GM12874 (cell line): ENCODE results near the gene PON2.

ENCODE experiments used
- TF ChIP-seq, protein P1 (sequence below): IDR thresholded peaks from 2 replicates; pipeline ENCODE4 v1.5.1; 2011; ENCODE audit warnings: low read depth, mild to moderate bottlenecking, control low read depth, low read length, moderate library complexity; ENCODE audit not compliant: insufficient read depth

The PON2 gene

DNA sequence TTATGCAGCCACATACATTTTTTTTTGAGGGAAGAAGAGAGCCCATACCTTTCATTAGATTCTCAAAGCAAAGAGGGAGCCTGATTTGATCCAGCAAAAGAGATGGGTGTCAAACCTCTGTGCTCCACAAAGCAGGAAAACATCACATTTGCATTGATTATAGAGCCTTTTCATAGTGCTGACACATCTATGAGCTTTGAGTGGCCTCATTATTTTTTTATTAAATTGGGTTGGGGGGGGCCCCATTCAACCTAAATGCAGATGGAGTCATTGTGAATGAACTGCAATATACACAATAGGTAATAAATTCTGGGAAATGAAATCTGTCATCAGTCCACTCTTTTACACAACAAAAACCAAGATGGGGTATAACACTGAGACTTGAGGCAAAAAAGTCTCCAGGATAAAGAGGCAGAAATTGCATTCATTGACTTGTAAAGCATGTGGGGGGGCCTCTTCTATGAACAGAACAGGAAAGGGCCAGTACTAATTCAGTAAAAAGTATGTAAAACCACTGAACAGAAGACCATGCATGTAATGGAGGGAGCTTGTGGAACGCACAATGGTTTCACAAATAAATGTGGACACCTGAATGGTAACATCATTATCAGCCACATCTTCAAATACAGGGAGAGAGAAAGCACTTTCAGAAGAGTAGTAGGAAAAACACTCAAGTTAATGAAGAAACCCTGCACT lies 33.2 kb upstream of the PON2 start:
- TF ChIP-seq, protein P1, sequence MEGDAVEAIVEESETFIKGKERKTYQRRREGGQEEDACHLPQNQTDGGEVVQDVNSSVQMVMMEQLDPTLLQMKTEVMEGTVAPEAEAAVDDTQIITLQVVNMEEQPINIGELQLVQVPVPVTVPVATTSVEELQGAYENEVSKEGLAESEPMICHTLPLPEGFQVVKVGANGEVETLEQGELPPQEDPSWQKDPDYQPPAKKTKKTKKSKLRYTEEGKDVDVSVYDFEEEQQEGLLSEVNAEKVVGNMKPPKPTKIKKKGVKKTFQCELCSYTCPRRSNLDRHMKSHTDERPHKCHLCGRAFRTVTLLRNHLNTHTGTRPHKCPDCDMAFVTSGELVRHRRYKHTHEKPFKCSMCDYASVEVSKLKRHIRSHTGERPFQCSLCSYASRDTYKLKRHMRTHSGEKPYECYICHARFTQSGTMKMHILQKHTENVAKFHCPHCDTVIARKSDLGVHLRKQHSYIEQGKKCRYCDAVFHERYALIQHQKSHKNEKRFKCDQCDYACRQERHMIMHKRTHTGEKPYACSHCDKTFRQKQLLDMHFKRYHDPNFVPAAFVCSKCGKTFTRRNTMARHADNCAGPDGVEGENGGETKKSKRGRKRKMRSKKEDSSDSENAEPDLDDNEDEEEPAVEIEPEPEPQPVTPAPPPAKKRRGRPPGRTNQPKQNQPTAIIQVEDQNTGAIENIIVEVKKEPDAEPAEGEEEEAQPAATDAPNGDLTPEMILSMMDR, result no peak

DNA sequence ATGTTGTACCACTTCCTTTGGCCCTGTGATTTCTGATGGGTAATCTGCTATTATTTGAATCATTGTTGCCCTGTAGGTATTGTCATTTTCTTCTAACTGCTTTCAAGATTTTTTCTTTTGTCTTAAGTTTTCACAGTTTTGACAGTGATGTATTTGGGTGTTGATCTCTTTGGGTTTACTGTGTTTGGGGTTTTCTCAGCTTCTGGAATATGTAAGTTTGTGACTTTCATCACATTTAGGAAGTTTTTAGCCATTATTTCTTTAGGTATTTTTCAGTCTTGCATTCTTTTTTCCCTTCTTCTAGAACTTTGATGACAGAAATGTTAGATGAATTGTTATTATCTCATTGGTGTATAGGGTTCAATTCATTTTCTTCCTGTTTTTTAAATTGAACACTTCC lies 23.1 kb upstream of the PON2 start:
- TF ChIP-seq, protein P1, result no peak

GRCh38 chr7:95454438-95455045 lies 19.7 kb upstream of the PON2 start:
- TF ChIP-seq, protein P1, result no peak

DNA sequence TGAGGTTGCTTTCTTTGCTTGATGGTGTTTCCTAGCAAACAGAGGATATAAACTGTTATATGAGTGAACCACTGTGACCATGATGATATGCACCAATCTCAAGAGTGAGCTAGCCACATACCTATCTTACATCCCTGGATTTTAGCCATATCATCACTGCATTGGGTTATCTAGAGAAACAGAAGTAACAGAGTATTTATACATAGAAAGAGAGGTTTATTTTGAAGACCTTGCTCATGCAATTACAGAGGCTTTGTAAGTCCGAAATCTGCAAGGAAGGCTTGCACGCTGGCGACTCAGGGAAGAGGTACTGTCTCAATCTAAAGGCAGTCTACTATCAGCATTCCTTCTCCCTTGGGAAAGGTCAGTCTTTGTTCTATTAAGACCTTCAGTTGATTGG lies 11.8 kb upstream of the PON2 start:
- TF ChIP-seq, protein P1, result no peak

DNA sequence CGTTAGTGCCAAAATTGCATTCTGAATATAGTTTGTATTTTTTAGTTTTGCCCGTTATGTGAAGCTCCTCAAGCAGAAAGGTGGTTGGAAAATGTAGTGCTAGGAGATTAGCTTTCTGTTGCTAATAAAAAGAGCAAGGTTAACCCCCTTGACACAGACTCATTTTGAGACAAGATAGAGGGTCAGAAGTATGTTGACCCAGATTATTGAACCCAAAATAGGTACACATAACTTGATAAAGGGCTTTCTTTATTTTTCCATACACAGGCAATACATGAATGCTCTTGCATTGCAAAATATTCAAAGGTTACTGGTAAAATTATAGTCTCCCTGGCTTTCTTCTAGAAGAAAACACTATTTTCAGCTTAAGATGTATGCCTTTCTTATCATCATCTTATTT lies 10.0 kb upstream of the PON2 start:
- TF ChIP-seq, protein P1, result no peak

DNA sequence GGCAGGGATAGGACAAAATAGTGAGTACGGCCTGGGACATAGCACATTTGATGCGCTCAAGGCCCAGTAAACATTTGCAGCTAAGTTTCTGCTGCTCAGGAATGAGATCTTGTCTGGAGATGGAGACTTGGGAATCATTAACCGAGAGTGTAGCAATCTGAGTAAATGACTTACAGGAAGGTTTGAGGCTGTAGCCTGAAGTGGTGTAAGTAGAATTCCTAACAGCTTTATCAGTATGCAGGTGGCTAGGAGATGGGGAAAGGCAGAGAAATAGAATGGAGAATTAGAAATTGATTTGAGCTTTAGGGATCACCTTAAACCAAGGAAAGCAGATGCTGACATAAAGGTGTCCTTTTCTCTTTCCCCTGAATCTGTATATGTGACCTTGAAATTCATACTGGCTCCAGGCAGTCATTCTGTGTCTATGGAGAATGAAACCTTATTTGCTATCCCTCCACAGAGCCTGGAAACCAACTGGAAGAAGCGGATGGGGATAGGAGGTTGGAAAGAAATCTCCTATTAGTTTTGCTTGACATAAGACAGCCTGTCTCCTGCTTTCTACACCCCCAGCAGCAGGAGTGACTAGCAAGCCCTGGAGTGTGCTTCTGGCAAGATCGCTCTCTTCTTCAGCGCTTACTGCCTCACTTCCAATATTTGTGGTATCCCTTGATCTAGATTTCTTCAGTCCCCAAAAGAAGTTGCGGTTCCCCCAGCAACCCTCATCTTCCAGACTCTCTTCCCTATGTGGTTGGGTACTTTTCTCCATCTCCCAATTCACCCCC lies 6.4 kb upstream of the PON2 start:
- TF ChIP-seq, protein P1, result no peak

DNA sequence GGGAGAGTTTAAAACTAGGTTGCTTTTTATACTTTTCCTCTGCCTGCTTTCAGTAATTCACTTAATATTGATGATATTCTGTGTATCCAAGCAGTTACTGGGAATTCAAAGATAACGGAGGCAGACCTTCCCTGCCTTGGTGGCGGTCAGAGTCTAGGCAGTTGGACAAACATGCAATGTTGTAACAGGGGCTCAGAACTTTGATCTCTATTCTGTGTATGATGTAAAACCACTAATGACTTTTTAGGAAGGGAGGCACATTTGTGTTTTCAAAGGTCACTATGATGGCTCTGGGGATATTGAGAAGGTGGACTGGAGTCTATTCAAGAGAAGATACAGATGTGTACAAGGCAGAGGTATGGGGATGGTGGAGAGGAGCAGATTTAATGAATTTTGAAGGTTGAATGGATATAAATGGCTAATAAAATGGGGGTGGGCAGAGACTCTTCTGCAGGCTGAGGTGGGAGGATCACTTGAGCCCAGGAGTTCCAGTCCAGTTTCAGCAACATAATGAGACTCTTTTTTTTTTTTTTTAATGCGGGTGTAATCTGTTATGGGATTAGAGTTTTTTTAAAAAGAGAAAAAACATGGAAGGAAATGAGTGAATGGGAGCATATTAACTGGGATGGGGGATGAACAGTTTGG lies 5.7 kb upstream of the PON2 start:
- TF ChIP-seq, protein P1, result no peak
